ENCODE data around the gene HSFX4. TPM values are rescaled to one million over a fixed set of nuclear protein-coding genes. Genes with fewer than 3 reads are reported as not detected.
A peak's percentile ranks its signal among the peaks of the same experiment; 100 is the strongest.
"Not testable (repeated sequence)": the region's sequence is repeated elsewhere in the genome, so short reads cannot be mapped to it uniquely, and the experiment has no call there.

The HSFX4 gene
- total and polyA plus RNA-seq, 2 donors (not counting 1 experiment from before 2014, with no cell fraction given): not detected

- H3K4me2 ChIP-seq (ENCODE audit: extremely low read depth, insufficient read depth, low read length): peak overlapping the region; percentile 25
Observed at GRCh38 chrX:149940674-149941024, 11.3 kb downstream of the HSFX4 start.

GRCh38 chrX:149945087-149945670, 15.8 kb downstream of the HSFX4 start:
- H3K4me2 ChIP-seq (ENCODE audit: extremely low read depth, insufficient read depth, low read length); H3K36me3 ChIP-seq (ENCODE audit: control insufficient read depth, insufficient read depth, low read length); H3K79me2 ChIP-seq (ENCODE audit: control insufficient read depth, insufficient read depth, low read length); H4K20me1 ChIP-seq (ENCODE audit: control insufficient read depth, extremely low read depth, insufficient read depth, low read length); H2AFZ ChIP-seq (ENCODE audit: low read length); H3K27ac ChIP-seq (ENCODE audit: insufficient read depth, low read length); H3K9ac ChIP-seq (ENCODE audit: insufficient read depth, low read length); H3K4me3 ChIP-seq (replicated peaks in 1 of 4; ENCODE audit: control extremely low read depth in 1 of 4, insufficient read depth in 1 of 4, low read depth in 3 of 4, low read length in 4 of 4); H3K27me3 ChIP-seq (ENCODE audit: control insufficient read depth, insufficient read depth, low read length); H3K9me3 ChIP-seq (ENCODE audit: control insufficient read depth, insufficient read depth, low read depth, low read length); H3K4me1 ChIP-seq (ENCODE audit: control insufficient read depth, extremely low read depth, insufficient read depth, low read length); DNase-seq (ENCODE audit: low read depth in 2 of 2): not testable (repeated sequence)

More at GRCh38 chrX:149940674-149941024, 11.3 kb downstream of the HSFX4 start:
- H2AFZ ChIP-seq (ENCODE audit: low read length); H3K79me2 ChIP-seq (ENCODE audit: control insufficient read depth, insufficient read depth, low read length); H3K27ac ChIP-seq (ENCODE audit: insufficient read depth, low read length); H3K9ac ChIP-seq (ENCODE audit: insufficient read depth, low read length); H3K4me1 ChIP-seq (ENCODE audit: control insufficient read depth, extremely low read depth, insufficient read depth, low read length); H3K36me3 ChIP-seq (ENCODE audit: control insufficient read depth, insufficient read depth, low read length); H3K9me3 ChIP-seq (ENCODE audit: control insufficient read depth, insufficient read depth, low read depth, low read length); DNase-seq (ENCODE audit: low read depth in 2 of 2); H4K20me1 ChIP-seq (ENCODE audit: control insufficient read depth, extremely low read depth, insufficient read depth, low read length); H3K27me3 ChIP-seq (ENCODE audit: control insufficient read depth, insufficient read depth, low read length): not testable (repeated sequence)
- TF ChIP-seq, protein P1, sequence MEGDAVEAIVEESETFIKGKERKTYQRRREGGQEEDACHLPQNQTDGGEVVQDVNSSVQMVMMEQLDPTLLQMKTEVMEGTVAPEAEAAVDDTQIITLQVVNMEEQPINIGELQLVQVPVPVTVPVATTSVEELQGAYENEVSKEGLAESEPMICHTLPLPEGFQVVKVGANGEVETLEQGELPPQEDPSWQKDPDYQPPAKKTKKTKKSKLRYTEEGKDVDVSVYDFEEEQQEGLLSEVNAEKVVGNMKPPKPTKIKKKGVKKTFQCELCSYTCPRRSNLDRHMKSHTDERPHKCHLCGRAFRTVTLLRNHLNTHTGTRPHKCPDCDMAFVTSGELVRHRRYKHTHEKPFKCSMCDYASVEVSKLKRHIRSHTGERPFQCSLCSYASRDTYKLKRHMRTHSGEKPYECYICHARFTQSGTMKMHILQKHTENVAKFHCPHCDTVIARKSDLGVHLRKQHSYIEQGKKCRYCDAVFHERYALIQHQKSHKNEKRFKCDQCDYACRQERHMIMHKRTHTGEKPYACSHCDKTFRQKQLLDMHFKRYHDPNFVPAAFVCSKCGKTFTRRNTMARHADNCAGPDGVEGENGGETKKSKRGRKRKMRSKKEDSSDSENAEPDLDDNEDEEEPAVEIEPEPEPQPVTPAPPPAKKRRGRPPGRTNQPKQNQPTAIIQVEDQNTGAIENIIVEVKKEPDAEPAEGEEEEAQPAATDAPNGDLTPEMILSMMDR (conservative IDR thresholded peaks at IDR 0.05 in 1 of 2, IDR thresholded peaks at IDR 0.05 in 1 of 2; ENCODE audit: low read depth in 1 of 2, low read length in 2 of 2): peak; percentile 50 to 59
- peak overlapping the region in 2 of 4 experiments; percentile 20 to 27 for H3K4me3 ChIP-seq (replicated peaks in 1 of 4; ENCODE audit: control extremely low read depth in 1 of 4, insufficient read depth in 1 of 4, low read depth in 3 of 4, low read length in 4 of 4)

DNA sequence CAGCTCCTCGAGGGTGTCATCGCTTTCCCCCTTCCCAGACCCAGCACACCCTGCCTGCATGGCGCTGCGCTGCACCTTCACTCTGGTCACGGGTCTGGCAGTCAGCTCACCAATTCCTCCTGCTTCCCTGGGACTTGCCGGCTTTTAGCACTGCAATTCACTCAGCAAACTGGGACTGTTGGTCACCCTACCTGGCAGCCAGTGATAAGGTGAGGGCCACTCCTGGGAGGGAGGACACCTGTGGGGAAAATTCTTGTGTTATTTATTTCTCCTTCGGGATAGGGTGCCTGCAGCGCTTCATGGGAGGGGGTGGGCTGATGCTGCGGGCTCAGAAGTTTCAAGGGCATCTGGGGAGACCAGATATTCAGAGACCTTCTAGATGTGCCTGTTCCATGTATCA, 16.4 kb downstream of the HSFX4 start:
- not testable (repeated sequence) for H3K27me3 ChIP-seq (ENCODE audit: control insufficient read depth, insufficient read depth, low read length); DNase-seq (ENCODE audit: low read depth in 2 of 2); H3K79me2 ChIP-seq (ENCODE audit: control insufficient read depth, insufficient read depth, low read length); H4K20me1 ChIP-seq (ENCODE audit: control insufficient read depth, extremely low read depth, insufficient read depth, low read length); H3K4me2 ChIP-seq (ENCODE audit: extremely low read depth, insufficient read depth, low read length); H3K9ac ChIP-seq (ENCODE audit: insufficient read depth, low read length); H3K4me1 ChIP-seq (ENCODE audit: control insufficient read depth, extremely low read depth, insufficient read depth, low read length); H3K36me3 ChIP-seq (ENCODE audit: control insufficient read depth, insufficient read depth, low read length); H2AFZ ChIP-seq (ENCODE audit: low read length); H3K4me3 ChIP-seq (replicated peaks in 1 of 4; ENCODE audit: control extremely low read depth in 1 of 4, insufficient read depth in 1 of 4, low read depth in 3 of 4, low read length in 4 of 4); H3K27ac ChIP-seq (ENCODE audit: insufficient read depth, low read length); H3K9me3 ChIP-seq (ENCODE audit: control insufficient read depth, insufficient read depth, low read depth, low read length)

DNA sequence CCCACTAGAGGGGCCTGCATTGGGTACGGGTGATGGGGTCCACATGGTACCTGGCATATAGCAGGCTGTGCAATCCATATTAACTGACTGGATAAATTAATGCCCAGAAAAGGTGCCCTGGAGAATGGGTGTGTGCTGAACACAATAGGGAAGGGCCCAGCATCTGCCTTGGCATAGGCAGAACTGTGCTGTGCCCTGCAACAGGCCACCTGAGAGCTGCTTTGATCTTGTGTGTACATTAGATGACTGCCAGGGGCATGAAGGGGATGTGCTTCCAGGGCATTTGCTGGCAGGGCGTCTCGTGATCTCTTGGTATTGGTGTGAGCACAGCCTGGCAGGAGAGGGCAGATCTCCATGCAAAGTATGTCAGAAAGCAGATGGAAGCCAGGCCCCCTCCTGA, 17.6 kb downstream of the HSFX4 start:
- H3K36me3 ChIP-seq (ENCODE audit: control insufficient read depth, insufficient read depth, low read length); H3K4me2 ChIP-seq (ENCODE audit: extremely low read depth, insufficient read depth, low read length): not testable (repeated sequence)

More for the DNA sequence above, 17.6 kb downstream of the HSFX4 start:
- H3K79me2 ChIP-seq (ENCODE audit: control insufficient read depth, insufficient read depth, low read length); H3K9me3 ChIP-seq (ENCODE audit: control insufficient read depth, insufficient read depth, low read depth, low read length); H4K20me1 ChIP-seq (ENCODE audit: control insufficient read depth, extremely low read depth, insufficient read depth, low read length); H3K4me1 ChIP-seq (ENCODE audit: control insufficient read depth, extremely low read depth, insufficient read depth, low read length); DNase-seq (ENCODE audit: low read depth in 2 of 2); H2AFZ ChIP-seq (ENCODE audit: low read length); H3K27ac ChIP-seq (ENCODE audit: insufficient read depth, low read length); H3K4me3 ChIP-seq (replicated peaks in 1 of 4; ENCODE audit: control extremely low read depth in 1 of 4, insufficient read depth in 1 of 4, low read depth in 3 of 4, low read length in 4 of 4); H3K27me3 ChIP-seq (ENCODE audit: control insufficient read depth, insufficient read depth, low read length); H3K9ac ChIP-seq (ENCODE audit: insufficient read depth, low read length): not testable (repeated sequence)

Measured in fibroblast of lung (primary cell).